HL-60/S4 (cell line): ENCODE measurements around the gene ITGA11.

Experiments
- in situ Hi-C: fragments of 300-500 bp; cut with MboI; formaldehyde crosslinking; loops from 2 replicates; pipeline ENCODE4 v1.14.3; 2022; ENCODE audit warnings: low sequenced_read_pairs

The ITGA11 gene

GRCh38 chr15:68431792-68432401 lies at the start of gene ITGA11:
TSS of gene ITGA11 (minus strand) at chr15:68432163. CDS start at chr15:68432066, 97 bp downstream.
- in situ Hi-C loops, result no loop called here

- in situ Hi-C loops, result no loop called here
These were observed 49.4 kb upstream of the ITGA11 start for GRCh38 chr15:68481321-68481720.

GRCh38 chr15:68480296-68480695 lies 48.3 kb upstream of the ITGA11 start:
- in situ Hi-C loops, result no loop called here

GRCh38 chr15:68479870-68480269 lies 47.9 kb upstream of the ITGA11 start:
- in situ Hi-C loops, result no loop called here

GRCh38 chr15:68479406-68479805 lies 47.4 kb upstream of the ITGA11 start:
- in situ Hi-C loops, result no loop called here

GRCh38 chr15:68478853-68479252 lies 46.9 kb upstream of the ITGA11 start:
- in situ Hi-C loops, result no loop called here

- in situ Hi-C loops, result no loop called here
These were observed 43.5 kb upstream of the ITGA11 start for GRCh38 chr15:68475449-68475848.

GRCh38 chr15:68471541-68471940 lies 39.6 kb upstream of the ITGA11 start:
- in situ Hi-C loops, result no loop called here

GRCh38 chr15:68470976-68471375 lies 39.0 kb upstream of the ITGA11 start:
- in situ Hi-C loops, result no loop called here

GRCh38 chr15:68470049-68470742 lies 38.2 kb upstream of the ITGA11 start:
- in situ Hi-C loops, result no loop called here

- in situ Hi-C loops, result no loop called here
These were observed 37.4 kb upstream of the ITGA11 start for GRCh38 chr15:68469162-68470048.

GRCh38 chr15:68466876-68467275 lies 34.9 kb upstream of the ITGA11 start:
- in situ Hi-C loops, result no loop called here

- in situ Hi-C loops, result no loop called here
These were observed 34.0 kb upstream of the ITGA11 start for GRCh38 chr15:68465861-68466560.

GRCh38 chr15:68464448-68465090 lies 32.6 kb upstream of the ITGA11 start:
- in situ Hi-C loops, result no loop called here

GRCh38 chr15:68463996-68464395 lies 32.0 kb upstream of the ITGA11 start:
- in situ Hi-C loops, result no loop called here

- in situ Hi-C loops, result no loop called here
These were observed 31.5 kb upstream of the ITGA11 start for GRCh38 chr15:68463444-68463843.

GRCh38 chr15:68460166-68460565 lies 28.2 kb upstream of the ITGA11 start:
- in situ Hi-C loops, result no loop called here

- in situ Hi-C loops, result no loop called here
These were observed 18.2 kb upstream of the ITGA11 start for GRCh38 chr15:68450192-68450591.

- in situ Hi-C loops, result no loop called here
These were observed 17.4 kb upstream of the ITGA11 start for GRCh38 chr15:68449389-68449788.

- in situ Hi-C loops, result no loop called here
These were observed 16.2 kb upstream of the ITGA11 start for GRCh38 chr15:68447976-68448755.
